HG03378 (cell line): Measurements from ENCODE around the gene MPC1.
"Not testable (repeated sequence)": the region's sequence is repeated elsewhere in the genome, so short reads cannot be mapped to it uniquely, and the experiment has no call there.

ENCODE experiments used
- ATAC-seq: cut with Tn5 transposase; IDR thresholded peaks from one replicate; pipeline ENCODE4 v1.9.1; 2021; ENCODE audit warnings: mild to moderate bottlenecking, moderate library complexity; ENCODE audit not compliant: unreplicated experiment

MPC1 gene

DNA sequence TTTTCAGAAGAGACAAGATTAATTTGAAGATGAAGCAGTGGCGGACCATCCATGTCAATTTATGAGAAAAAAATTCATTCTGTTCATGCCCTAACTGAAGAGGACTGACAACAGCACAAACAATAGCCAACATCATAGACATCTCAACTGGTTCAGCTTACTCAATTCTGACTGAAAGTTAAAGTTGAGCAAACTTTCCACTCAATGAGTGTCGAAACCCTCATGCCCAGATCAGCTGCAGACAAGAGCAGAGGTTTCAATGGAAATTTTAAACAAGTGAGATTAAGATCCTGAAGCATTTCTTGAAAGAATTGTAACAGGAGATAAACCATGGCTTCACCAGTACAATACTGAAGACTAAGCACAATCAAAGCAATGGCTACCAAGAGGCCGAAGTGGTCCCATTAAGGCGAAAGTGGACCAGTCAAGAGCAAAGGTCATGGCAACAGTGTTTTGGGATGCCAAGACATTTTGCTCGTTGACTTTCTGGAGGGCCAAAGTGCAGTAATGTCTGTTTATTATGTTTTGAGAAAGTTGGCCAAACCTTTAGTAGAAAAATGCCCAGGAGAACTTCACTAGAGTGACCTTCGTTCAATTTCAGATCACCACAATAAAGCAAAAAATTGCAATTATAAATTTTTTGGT, 34.3 kb downstream of the MPC1 start:
- ATAC-seq: no peak

DNA sequence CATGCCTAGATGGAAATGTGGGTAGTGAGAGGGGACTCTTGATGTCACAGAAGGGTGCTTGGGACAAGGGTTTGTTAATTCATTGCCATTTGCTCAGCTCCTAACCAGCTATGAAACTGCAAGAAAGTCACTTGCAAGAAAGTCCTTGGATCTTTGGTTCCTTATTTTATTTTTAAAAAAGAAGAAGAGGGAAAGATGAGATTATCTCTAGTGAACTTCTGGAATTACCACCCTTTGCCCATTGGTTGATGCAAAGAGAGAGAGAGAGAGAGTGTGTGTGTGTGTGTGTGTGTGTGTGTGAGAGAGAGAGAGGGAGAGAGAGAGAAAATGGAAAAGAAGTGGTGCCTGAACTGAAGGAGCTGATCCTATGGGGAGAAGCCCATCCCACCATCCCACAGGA, 35.8 kb downstream of the MPC1 start:
- no peak for ATAC-seq

DNA sequence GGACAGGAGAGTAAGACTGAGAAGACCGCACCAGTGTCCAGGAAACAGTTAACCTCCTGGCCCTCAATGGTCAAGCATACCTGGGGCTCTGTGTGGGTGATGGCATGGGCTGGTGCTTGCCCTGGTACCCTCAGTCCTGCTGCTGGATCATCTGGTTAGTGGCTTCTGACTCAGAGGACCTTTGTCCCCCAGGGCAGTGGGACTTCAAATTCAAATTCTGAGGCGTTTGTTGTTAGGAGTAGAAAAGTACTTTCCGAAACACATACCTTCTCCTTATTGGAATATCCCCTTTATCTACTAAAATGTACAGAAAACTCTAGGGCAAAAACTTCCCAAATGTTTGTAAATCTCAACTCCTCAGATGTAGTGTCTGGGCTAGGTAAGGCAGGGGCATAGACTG, 36.3 kb downstream of the MPC1 start:
- no peak for ATAC-seq

DNA sequence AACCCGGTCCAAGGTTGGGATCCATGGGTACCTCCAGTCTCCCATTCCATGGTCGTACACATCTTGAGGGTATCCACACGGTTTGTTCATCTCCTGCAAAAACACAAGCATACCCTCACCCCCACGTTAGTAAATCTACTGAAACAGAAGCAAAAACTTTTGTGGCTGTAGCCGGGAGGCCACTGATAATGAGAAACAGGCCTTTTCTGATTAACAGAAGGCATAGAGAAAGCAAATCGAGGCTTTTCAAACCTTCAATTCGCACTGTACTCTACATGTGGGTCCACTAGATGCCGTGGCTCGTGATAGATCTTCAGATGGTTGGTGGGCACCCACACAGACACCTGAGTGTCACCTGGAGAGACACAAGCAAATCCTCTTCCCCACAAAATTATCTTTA, 37.1 kb downstream of the MPC1 start:
- not testable (repeated sequence) for ATAC-seq

- ATAC-seq: not testable (repeated sequence)
These were observed 37.8 kb downstream of the MPC1 start for GRCh38 chr6:166344921-166345320.

DNA sequence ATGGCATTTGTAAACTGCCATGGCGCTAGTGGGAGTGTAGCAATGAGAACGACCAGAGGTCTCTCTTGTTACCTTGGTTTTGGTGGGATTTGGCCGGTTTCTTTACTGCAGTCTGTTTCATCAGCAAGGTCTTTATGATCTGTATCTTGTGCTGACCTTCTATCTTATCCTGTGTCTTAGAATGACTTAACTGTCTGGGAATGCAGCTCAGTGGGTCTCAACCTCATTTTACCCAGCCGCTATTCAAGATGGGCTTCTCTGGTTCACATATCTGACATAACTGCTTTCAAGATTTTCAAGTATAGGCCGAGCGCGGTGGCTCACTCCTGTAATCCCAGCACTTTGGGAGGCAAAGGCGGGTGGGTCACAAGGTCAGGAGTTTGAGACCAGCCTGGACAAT, 38.5 kb downstream of the MPC1 start:
- no peak for ATAC-seq

GRCh38 chr6:166343150-166343487, 39.6 kb downstream of the MPC1 start:
- ATAC-seq: peak; percentile 28

GRCh38 chr6:166342349-166343149, 40.2 kb downstream of the MPC1 start, which contains the start of gene SFT2D1:
Gene SFT2D1 (minus strand): TSS chr6:166342545. CDS start chr6:166342481, 64 bp downstream.
- ATAC-seq: peak; percentile 84

GRCh38 chr6:166341977-166342348, 40.8 kb downstream of the MPC1 start:
- ATAC-seq: no peak

GRCh38 chr6:166341464-166341863, 41.3 kb downstream of the MPC1 start:
- no peak for ATAC-seq

DNA sequence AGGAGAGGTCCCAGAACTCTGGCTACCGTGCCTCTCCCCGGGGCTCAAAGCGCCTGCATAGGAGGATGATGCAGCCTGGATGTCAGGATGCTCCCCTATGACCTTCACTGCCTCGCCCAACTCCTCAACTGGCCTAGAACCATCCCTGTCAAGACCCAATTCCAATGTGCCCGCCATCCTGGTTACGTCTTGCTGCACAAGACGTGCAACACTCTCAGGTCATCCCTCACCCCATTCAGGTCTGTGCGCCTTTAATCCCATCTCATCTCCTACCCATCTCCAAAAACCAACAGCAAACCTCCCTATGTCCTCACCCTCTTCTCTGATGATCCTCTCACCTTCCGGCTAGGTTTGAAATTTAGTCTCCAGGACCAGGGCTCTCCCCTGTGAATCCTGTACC, 43.9 kb downstream of the MPC1 start:
- no peak for ATAC-seq

GRCh38 chr6:166336847-166337246, 45.9 kb downstream of the MPC1 start:
- no peak for ATAC-seq

DNA sequence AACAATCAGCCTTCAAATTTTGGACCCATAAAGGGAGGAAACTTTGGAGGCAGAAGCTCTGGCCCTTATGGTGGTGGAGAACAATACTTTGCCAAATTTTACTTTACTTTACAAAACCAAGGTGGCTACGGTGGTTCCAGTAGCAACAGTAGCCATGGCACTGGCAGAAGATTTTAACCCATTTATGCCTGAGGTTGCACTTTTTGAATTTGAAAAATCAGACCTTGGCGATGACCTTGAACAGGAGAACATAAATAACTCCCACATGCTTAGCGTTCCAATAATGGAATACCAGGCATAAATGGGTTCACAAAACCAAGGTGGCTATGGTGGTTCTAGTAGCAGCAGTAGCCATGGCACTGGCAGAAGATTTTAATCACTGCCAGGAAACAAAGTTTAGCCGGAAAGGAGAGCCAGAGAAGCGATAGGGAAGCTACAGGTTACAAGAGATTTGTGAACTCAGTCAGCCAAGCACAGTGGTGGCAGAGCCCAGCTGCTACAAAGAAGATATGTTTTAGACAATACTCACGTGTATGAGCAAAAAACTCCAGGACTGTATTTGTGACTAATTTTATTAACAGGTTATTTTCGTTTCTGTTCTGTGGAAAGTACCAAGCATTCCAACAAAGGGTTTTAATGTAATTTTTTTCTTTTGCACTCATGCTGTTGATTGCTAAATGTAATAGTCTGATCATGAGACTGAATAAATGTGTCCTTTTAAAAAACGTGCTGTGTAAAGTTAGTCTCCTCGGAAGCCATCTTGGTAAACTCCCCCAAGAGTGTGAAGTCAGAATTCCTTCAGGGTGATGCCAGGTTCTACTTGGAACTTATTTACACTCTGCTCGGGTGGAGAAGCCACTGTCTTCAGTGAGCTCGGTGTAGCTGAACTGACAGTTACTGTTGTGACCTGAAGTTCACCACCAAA, 47.1 kb downstream of the MPC1 start:
- peak; percentile 47 for ATAC-seq

GRCh38 chr6:166334878-166335277, 47.9 kb downstream of the MPC1 start:
- no peak for ATAC-seq

GRCh38 chr6:166333172-166333995, 49.4 kb downstream of the MPC1 start:
- peak; percentile 80 for ATAC-seq

- no peak for ATAC-seq
These were observed 51.0 kb downstream of the MPC1 start for GRCh38 chr6:166331503-166332415.

DNA sequence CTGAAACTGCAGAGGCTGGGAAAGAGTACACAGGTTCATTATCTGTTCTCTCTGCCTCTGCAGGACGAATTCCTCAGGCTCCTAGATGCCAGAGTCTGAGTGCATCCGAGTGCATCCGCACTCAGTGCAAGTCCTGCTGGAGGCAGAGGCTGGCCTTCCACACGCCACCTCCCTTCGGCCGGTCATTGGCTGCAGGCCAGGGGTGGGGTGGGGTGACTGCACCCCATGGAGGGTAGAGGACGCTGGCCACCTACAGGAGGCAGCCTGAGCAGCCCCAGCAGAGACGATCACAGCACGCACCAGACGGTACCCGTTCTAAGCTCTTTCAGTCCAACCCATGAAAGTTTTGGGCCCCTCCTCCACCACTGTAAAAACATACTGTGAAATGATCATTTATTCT, 52.1 kb downstream of the MPC1 start:
- ATAC-seq: no peak

DNA sequence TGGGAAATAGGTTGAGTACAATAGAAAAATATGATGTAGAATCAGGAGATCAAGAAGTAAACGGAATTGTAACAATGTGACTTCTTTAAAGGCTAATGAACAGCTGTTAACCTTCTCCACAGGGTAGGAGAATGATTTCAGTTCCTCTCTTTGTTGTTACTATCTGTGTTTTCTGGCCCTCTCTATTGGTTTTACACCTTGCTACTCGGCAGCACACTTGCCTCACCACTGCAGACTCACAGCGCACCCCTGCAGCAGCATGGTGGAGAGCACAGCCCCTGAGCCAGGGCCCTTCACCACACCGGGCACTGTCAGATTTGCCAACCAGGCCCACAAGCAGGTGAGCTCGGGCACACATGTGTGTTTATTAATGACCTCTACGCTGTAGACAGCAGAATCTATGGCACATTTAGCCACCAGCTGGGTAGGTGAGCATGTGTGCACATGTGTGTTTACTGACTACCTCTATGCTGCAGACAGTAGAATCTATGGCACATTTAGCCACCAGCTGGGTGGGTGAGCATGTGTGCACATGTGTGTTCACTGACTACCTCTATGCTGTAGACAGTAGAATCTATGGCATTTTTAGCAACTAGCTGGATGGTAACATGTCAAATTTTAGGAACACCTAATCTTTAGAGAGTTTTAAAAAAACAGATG, 57.2 kb downstream of the MPC1 start:
- ATAC-seq: peak; percentile 72

- no peak for ATAC-seq
These were observed 59.3 kb downstream of the MPC1 start for GRCh38 chr6:166323395-166323794.
